GM19438 (cell line): Measurements from ENCODE around the gene SAPCD2.
"Not testable (repeated sequence)": the region's sequence is repeated elsewhere in the genome, so short reads cannot be mapped to it uniquely, and the experiment has no call there.

Experiments used
- ATAC-seq: cut with Tn5 transposase; IDR thresholded peaks from one replicate; pipeline ENCODE4 v1.9.1; 2021; ENCODE audit warnings: low read depth; ENCODE audit not compliant: unreplicated experiment

SAPCD2 gene, protein sequence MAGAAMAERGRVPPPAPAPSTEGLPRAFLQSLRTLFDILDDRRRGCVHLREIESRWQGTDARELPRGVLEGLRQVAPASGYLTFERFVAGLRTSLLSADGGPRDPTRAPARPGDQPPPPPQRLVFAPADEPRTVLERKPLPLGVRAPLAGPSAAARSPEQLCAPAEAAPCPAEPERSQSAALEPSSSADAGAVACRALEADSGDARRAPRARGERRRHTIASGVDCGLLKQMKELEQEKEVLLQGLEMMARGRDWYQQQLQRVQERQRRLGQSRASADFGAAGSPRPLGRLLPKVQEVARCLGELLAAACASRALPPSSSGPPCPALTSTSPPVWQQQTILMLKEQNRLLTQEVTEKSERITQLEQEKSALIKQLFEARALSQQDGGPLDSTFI

DNA sequence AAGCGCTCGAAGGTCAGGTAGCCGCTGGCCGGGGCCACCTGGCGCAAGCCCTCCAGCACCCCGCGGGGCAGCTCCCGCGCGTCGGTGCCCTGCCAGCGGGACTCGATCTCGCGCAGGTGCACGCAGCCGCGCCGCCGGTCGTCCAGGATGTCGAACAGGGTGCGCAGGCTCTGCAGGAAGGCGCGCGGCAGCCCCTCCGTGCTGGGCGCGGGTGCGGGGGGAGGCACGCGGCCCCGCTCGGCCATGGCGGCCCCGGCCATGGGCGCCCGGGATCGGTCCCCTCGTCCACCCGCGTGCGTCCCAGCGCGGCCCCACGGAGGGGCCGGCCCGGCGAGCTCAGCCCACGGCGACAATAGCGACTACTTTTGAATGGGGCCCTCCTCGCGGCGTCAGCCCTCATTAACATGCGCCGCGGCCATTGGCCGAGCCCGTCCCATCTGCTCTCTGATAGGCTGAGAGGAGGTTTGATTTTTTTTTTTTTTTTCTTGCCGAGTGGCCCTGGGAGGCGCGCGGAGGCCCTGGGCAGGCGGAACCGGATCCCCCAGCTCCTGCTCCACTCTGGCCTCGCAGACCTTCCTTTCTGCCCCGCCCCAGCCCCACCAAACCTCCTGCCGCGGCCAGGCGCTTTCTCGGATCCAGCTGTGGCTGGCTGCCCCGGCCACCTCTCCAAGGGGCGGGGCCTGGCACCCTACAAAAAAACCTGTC, at the start of gene SAPCD2:
TSS of gene SAPCD2 (minus strand) at position 357 of the 705 bp plus-strand sequence. CDS start at position 260, 97 bp downstream.
- ATAC-seq: peak; percentile 44

DNA sequence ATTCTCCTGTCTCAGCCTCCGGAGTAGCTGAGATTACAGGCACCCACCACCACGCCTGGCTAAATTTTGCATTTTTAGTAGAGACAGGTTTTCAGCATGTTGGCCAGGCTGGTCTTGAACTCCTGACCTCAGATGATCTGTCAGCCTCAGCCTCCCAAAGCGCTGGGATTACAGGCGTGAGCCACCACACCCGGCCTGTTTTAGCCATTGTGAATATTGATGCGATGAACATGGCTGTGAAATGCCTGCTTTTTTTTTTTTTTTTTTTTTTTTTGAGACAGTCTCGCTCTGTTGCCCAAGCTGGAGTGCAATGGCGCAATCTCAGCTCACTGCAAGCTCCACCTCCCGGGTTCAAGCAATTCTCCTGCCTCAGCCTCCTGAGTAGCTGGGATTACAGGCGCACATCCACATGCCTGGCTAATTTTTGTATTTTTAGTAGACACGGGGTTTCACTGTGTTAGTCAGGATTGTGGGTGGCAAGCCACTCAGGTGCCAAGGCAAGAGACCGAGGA, 47.8 kb upstream of the SAPCD2 start:
- not testable (repeated sequence) for ATAC-seq

DNA sequence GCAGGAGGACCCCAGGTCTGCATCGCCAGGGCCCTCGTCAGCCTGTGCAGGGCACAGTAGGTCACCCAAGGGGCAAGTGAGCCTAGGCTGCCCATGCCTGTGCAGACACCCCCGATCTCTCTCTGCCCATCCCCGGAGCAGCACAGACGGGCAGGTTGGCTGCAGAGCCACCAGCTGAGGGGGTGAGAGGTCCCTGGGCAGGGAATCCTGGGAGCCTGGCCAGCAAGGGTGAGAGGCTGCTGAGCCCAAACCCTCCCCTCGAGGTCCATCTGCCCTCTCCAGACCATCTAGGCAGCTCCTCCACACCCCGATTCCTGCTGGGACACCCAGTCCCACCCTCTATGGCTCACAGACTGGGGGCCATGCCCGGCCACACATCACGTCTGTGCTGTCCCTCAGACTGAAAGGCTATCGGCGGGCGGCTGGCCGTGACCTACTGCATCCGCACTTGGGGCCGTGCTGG, 46.9 kb upstream of the SAPCD2 start:
- no peak for ATAC-seq

DNA sequence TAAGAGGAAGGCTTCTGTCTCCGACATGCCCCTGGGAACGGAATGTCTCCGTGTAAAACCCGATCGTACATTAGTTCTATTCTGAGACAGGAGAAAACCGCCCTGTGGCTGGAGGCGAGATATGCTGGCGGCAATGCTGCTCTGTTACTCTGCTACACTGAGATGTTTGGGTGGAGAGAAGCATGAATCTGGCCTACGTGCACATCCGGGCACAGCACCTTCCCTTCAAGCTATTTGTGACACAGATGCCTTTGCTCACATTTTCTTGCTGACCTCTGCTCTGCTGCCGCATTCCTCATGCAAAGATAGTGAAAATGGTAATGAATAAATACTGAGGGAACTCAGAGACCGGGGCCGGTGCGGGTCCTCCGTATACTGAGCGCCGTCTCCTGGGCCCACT, 46.4 kb upstream of the SAPCD2 start:
- no peak for ATAC-seq

DNA sequence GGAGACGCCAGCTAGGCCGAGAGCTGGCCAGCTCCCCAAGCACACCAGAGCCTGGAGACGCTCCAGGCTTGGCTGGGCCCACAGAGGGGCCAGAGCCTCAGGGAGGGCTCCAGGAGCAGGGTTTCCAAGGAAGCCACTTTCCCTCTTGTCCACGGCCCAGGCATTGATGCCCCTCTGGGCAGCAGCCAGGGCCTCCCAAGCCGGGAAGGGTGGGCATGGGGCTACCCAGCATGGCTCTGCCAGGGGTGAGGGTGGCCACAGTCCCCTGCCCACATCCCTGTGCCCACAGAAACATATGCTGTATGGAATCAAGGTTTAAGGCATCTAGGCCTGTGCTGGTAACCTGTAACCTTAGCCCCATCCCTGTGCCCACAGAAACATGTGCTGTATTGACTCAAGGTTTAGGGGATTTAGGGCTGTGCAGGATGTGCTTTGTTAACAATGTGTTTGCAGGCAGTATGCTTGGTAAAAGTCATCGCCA, 45.7 kb upstream of the SAPCD2 start:
- ATAC-seq: no peak

DNA sequence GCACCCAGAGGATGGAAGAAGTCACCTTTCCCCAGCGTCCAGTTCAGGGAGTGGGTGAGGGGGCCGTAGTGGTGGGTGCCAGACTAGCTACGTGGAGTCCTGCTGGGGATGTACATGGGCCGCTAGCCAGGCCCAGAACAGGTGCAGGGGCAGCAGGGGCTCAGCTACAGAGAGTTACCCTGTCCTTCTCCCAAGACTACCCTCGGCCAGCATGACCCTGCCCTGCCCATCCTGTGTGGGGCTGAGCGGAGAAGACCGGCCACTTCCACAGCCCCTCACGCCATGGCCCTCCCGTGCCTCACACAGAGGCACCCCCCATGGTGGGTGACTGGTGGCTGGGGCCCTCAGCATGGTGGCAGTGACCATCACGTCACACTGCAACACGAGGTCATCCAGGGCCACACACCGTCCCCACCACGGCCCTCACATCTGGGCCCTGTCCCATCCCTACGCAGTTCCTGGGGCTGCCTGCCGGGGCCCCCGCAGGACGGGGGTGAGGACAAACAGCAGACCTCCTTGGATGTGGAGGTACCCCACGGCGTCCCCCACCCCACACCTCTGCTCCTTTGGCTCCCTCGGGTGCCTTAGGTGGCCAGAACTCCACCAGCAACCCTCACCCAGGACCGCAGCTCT, 45.2 kb upstream of the SAPCD2 start:
- ATAC-seq: no peak

DNA sequence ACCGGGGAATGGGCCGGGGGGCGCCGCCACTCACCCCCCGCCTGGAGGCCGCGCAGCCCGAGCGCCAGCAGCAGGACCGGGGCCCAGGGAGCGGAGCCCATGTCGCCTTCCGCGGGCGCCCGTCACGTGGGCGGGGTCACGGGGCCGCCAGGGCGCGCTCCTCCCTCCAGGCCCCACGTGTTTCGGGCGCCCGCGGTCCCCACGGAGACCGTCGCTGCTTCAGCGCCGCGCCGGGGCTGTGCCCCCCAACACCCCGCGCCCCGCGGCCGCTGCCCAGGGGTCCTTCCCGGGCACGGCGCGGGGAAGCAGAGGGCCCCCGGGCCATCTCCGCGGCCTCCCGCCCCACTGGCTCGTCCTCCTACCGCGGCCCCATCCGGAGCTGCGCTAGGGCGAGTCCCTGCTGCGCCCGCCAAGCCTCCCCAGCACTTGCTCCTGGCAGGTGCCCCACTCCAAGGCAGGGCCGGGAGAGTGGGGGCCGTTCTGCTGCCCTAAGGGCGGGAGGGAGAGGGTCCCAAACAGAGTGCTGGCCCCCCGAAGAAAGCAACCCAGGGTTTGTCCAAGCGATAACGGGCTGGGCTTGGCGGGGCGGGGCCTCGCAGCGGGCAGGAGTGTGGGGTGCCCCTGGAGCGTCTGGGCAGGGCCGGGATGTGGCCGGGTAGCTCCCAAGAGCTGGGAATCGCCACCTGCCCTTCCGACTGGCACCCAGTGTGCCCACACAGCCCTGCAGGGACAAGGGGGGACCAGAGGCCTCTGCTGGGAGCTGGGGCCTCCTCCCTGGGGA, 44.4 kb upstream of the SAPCD2 start, which contains the start of gene DPP7:
TSS of gene DPP7 (minus strand) at position 121 of the 781 bp plus-strand sequence. CDS start at position 101, 20 bp downstream.
- ATAC-seq: peak; percentile 62

DNA sequence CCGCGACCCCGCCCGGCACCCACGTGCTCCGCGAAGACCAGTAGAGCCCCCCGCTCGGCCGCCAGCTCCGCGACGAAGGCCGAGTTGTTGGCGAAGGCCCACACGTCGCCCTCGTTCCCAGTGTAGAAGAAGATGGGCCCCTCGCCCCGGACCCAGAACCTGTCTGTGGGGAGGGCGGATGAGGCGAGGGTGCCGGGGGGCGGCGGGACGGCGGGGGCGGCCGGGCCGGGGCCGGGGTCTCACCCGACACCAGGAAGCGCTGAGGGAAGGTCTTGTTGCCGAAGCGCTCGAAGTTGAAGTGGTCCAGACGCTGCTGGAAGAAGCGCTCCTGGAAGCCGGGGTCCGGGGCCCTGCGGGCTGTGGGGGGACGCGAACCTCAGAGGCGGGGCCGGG, 43.9 kb upstream of the SAPCD2 start:
- ATAC-seq: peak; percentile 26

DNA sequence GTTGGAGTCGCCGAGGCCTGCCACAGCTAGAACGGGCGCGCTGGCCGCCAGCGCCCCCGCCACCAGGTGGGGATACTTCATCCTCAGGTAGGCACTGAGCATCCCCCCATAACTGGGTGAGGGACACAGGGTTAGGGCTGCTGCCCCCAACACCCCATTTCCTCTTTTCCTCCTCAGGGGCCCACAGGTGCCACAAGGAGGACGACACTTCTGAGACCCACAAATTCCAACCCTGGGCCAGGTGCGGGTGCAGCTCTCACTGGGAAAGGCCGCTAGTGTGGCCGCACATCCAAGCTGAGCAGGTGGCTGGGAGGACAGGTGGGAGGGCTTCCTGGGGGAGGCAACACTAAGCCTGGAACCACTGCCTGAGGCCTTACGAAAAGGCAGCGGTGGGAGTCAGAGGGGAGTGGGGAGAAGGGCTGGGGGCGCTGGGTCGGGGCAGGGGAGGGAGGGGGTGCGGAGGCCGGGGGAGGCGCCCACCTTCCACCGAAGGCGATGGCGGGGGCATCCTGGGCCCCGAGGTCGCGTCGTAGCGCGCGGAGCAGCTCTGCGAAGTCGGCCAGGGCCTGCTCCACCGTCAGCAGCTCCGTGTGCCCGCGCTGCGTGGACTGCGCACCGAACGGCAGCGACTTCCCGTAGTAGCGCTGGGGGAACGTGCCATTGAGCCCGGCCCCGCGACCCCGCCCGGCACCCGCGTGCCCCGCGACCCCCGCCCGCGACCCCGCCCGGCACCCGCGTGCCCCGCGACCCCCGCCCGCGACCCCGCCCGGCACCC, 43.2 kb upstream of the SAPCD2 start:
- no peak for ATAC-seq

DNA sequence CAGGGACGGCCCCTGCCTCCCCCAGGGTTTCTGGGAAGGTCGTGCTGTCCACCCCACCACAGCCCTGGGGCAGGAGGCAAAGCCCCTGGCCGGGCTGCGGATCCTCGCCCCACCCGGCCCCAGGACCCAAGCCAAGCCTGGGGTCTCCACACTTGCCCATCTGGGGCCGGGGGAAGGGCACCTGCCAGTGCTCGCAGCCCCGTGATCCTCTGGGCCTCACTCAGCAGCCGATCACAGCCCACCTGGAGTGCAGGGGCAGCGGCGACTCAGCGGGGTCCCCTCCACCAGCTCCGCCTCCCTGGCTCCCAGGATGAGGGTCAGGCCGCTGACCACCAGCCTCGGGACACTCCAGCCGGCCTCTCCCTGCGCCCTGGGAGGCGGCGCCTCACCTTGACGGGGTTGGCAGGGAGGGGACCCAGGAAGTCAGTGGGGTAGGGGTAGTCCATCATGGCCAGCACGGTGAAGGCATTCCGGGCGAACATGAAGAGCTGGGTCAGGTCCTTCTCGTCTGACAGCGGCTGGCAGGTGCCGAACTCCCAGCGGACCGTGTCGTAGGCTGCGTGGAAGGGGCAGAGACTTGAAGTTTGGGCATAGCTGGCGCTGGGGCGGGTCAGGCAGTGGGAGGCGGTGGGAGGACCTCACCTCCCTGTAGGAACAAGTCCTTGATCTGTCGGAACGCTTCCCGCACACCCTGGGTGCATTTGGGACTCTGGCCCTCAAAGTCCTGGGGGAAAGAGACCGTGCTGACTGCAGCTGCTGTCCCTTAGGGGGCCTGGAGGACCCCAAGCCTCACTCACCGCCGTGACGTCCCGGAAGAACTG, 42.4 kb upstream of the SAPCD2 start:
- ATAC-seq: no peak

DNA sequence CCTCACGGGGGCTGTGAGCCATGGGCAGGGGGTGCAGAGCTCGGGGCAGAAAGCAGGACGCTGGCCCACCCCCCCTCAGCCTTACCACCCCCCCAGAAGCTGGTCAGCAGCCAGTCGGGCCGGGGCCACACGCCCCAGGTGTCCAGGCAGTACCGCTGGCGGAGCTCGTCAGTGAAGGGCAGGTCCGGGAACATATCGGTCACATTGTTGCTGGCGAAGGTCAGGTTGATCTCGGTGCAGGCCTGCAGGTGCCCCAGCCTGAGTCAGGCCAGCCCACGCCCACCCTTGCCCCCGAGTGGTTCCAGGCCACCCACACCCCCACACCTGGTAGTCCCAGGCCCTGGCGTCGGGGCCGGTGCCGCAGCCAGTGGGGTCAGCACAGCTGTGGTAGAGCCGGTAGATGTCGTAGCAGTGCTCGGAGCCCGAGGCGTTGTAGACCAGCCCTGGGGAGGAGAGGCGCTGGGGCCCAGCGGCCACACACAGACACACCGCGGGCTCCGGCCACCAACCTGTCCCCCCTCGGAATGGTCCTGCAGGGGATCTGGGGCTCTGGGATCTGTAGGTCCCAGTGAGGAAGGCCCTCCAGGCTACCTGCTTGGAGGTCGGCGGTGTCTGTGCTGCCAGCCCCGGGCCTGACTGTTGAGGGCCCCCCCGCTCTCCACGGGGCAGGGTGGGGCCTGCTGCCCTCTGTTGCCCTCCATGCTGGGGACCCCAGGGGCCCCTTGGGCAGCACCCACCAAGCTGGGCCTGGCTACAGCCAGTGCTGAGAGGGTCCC, 41.6 kb upstream of the SAPCD2 start:
- no peak for ATAC-seq

DNA sequence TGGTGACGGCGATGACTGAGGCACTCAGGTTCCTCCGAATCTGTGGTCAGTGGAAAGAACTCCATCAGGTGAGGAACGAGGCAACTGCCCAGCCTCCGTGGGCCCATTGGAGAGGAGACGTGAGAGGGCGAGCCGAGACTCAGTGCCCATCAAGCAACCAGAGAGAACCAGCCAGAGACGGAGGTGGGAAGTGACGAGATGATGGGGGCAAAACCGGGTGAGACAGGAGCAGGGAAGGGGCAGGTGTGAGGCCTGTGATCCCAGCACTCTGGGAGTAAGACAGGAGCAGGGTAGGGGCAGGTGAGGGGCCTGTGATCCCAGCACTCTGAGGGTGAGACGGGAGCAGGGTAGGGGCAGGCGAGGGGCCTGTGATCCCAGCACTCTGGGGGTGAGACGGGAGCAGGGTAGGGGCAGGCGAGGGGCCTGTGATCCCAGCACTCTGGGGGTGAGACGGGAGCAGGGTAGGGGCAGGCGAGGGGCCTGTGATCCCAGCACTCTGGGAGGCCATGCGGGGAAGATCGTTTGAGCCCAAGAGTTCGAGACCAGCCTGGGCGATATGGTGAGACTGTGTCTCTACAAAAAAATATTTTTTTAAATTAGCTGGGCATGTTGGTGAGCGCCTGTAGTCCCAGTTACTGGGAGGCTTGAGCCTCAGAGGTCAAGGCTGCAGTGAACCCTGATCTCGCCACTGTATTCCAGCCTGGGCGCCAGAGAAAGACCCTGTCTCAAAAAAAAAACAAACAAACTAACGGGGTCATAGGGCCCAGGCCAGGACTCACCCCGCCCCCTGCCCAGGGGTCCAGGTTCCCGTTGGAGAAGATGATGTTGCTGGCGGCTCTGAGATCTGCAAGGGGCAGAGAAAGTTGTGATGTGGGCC, 40.8 kb upstream of the SAPCD2 start:
- no peak for ATAC-seq

DNA sequence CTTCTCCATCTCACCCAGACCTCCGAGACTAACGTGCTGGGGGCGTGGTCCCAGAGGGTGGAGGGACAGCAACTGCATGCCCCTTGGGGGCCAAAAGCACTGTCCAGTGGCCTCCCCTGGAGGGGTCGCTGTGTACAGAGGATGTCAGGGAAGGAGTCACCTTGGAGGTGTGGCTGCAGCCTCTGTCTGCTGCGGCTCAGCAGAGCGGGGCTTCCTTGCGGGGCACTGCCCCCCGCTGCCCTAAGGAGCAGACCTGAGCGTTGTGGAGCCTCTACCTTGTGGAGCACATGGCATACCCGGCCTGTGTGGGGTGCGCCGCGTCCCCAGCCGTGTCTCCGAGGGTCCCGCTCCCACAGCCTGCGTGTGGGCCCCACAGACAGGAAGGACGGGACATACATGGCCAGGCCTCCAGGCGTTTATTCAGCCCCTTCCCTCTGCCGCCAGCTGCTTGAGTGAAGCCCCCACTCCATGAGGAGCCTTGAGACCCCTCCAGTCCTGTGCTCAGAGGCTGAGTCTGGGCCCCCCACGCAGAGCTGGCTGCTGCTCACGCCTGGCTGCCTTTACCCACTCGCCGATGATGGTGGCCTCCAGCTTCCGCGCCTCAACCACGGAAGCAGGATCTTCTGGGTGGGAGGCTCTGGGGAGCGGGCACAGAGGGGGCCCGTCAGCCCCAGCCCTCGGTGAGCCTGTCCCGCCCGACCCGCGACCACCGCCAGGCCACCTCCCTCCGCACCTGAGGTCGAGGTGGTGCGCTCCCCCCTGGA, 40.0 kb upstream of the SAPCD2 start:
- ATAC-seq: no peak

DNA sequence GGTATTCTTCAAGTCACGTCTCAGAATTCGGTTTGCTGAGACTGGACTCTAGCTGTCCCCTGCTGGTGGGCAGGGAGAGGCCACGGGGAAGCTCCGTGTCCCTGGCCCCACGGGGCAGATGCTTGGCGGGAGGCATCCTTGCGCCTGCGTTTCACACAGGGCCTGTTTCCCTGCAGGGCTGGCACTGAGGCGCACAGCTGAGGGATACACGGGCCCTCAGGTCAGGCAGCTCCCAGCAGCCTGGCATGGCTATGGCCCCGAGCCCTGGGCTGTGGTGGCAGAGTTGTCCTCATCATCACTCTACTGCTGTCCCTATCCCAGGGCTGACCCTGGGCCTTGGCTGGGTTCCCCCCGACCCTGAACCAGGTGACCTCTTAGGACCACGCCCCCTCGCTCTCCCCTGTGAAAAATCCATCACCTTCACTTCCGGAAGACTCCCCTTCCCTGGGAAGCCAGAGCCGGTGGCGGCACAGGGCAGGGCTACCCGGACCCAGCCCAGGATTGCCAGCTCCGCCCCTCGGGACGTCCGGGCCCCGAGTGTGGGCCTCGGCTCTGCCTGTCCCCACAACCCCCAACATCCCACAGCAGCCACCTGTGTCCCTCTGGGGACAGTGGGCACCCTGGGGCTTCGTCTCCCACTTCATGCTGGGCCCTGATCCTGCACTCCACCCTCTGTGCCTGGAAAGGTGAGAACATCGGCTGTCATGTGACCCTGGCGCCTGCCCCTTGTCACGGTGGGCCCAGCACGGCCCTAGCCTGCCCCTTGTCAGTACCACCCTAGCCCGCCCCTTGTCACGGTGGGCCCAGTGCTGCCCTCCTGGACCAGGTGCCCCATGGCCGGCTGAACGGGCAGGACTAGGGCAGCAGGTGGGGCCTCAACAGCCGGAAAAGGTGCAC, 39.1 kb upstream of the SAPCD2 start:
- no peak for ATAC-seq

DNA sequence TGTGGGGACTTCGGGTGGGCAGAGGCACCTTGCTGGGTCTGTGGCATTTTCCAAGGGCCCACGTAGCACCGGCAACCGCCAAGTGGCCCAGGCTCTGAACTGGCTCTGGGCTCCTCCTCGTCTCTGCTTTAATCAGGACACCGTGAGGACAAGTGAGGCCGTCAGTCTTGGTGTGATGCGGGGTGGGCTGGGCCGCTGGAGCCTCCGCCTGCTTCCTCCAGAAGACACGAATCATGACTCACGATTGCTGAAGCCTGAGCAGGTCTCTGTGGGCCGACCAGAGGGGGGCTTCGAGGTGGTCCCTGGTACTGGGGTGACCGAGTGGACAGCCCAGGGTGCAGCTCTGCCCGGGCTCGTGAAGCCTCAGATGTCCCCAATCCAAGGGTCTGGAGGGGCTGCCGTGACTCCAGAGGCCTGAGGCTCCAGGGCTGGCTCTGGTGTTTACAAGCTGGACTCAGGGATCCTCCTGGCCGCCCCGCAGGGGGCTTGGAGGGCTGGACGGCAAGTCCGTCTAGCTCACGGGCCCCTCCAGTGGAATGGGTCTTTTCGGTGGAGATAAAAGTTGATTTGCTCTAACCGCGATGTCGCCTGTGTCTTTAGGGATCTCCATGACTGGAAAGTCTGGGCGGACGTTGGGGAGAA, 38.4 kb upstream of the SAPCD2 start:
- no peak for ATAC-seq
